Mammary epithelial cell (primary cell): ENCODE results near the gene PDZK1IP1.

Source experiments
- CTCF ChIP-seq, 2 donors: IDR thresholded peaks in 1 of 2; conservative IDR thresholded peaks in 1 of 2; 2 replicates each; pipeline ENCODE4 v1.5.1; 2011 to 2012; ENCODE audit warnings: inconsistent platforms in 2 of 2, low read length in 2 of 2, mild to moderate bottlenecking in 2 of 2, control low read depth in 1 of 2, low read depth in 1 of 2; ENCODE audit not compliant: insufficient read depth in 1 of 2; ENCODE audit errors: extremely low read depth in 1 of 2
- EZH2 ChIP-seq: IDR thresholded peaks from 2 replicates; pipeline ENCODE4 v1.6.1; 2012; ENCODE audit warnings: low read length, inconsistent platforms, borderline replicate concordance

- TF ChIP-seq CTCF (conservative IDR thresholded peaks at IDR 0.05 in 1 of 2, IDR thresholded peaks at IDR 0.05 in 1 of 2; ENCODE audit: extremely low read depth in 1 of 2, insufficient read depth in 1 of 2, low read depth in 1 of 2, low read length in 2 of 2) (no peak), EZH2 (no peak)
Measured at GRCh38 chr1:47194311-47194710, 4.5 kb upstream of the PDZK1IP1 start.
